Measurements from ENCODE around the gene SLC25A48. TPM values are rescaled to one million over a fixed set of nuclear protein-coding genes. Genes with fewer than 3 reads are reported as not detected.
"Not testable (repeated sequence)": the region's sequence is repeated elsewhere in the genome, so short reads cannot be mapped to it uniquely, and the experiment has no call there.

Gene SLC25A48
- total RNA-seq, 2 donors from 2014 or later, result 0.76 TPM; not detected in 1

- DNase-seq, result no peak
- intact Hi-C loops (cut with DNase I), result loop anchor here in 1 of 2 donors (2.0 to 5.0 kb wide), 2 partner anchors 91 to 267 kb away; no protein-coding TSS in a partner anchor
These were observed 6.3 kb upstream of the SLC25A48 start for GRCh38 chr5:135827965-135828781.

GRCh38 chr5:135828782-135829127 lies 5.7 kb upstream of the SLC25A48 start:
- no peak for ATAC-seq
- intact Hi-C loops (cut with DNase I), result loop anchor here in 1 of 2 donors (2.0 to 5.0 kb wide), 2 partner anchors 91 to 268 kb away; no protein-coding TSS in a partner anchor
- no peak for DNase-seq

More at GRCh38 chr5:135827965-135828781, 6.3 kb upstream of the SLC25A48 start:
- ATAC-seq, result no peak

DNA sequence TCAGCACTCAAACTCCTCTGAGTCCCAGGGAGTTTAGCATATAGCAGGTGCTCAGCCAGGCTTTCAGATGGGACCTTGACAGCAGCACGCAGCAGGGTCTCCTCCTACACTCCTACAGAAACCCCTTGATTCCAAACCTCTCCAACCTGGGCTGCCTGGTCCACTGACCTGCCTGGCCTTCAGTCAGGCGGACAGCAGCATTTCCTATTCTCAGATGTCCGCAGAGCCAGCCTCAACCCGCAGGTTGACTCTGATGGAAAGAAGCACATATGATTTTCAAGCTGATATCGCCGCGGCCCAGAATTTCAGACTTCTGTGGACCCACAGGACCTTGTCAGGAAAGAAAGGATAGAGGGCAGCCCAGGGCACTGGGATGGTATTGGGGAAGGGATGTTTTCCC lies 5.3 kb upstream of the SLC25A48 start:
- intact Hi-C loops (cut with DNase I), result loop anchor here in 1 of 2 donors (2.0 to 5.0 kb wide), 2 partner anchors 92 to 268 kb away; no protein-coding TSS in a partner anchor
- DNase-seq, result no peak
- ATAC-seq, result no peak

DNA sequence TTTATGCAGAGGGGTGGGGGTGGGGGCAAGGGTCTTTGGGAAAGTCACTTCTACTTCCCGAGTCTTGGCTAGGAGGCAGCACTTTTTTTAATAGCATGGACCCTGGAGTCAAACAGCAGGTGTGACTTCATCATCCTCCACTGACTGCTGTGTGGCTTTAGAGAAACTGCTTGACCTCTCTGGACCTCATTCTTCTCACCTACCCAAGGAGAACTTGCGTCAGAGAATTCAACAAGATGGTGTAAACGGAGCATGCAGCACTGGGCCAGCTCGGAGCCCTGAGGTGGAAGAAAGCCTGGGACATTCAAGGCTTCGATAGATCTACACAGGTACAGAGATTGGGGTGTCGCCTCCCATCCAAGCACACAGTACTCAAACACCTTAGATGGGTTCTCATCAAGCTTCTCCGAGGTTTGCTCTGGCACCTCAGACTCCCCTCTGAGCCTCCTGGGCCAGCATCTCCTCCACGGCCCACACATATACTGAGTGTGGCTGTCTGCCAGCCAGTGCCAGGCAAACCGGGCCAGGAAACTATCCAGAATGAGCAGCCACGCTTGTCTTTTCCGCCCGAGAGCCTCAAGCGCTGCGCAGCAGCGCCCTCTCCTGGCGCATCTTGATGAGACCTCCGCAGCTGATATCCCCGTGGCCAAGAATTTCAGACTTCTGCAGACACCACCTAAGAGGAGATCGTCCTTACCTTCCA lies 4.6 kb upstream of the SLC25A48 start:
- peak; percentile 69 for DNase-seq
- peak; percentile 50 to 70 for ATAC-seq
- intact Hi-C loops (cut with DNase I), result loop anchor here (2.0 to 10.0 kb wide), 3 partner anchors 93 to 365 kb away; no protein-coding TSS in a partner anchor

DNA sequence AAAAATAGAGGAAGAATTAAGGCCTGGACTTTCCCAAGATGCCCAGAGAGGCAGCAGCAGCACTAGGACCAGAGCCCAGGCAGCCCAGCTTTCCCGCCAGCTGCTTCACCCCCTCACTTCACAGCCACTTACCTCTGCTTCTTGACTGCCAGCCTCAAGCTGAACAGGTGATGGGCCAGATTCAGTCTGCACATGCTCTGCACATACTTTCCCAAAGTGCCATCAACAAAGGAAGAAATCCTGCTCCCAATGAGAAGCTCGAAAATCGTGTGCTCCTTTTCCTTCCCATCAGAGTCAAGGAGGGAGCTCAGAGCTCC lies 4.1 kb upstream of the SLC25A48 start:
- intact Hi-C loops (cut with DNase I), result loop anchor here (2.0 to 10.0 kb wide), 2 partner anchors 270 to 366 kb away; no protein-coding TSS in a partner anchor
- no peak for ATAC-seq
- DNase-seq, result no peak

DNA sequence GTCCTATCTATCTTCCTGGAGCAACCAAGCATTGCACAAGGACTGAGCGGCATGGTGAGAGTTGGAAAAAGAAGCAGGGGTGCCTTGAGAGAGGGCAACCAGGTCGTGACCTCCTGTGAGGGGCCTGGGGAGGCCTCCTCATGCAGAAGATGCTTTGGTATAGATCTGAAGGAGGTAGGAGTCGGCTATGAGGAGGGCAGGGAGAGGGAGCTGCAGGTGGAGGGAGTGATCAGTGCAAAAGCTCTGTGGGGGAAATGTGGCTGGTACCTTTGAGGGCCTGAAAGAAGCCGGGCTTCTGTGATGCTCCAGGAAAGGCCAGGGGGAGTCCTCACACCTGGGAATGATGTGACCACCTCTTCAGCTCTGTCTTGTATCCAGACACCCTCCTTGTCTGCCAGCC lies 3.6 kb upstream of the SLC25A48 start:
- intact Hi-C loops (cut with DNase I), result loop anchor here (2.0 to 10.0 kb wide), 2 partner anchors 270 to 366 kb away; no protein-coding TSS in a partner anchor
- DNase-seq (no peak), ATAC-seq (no peak)

- ATAC-seq (no peak), DNase-seq (no peak)
- intact Hi-C loops (cut with DNase I), result loop anchor here (2.0 to 10.0 kb wide), 2 partner anchors 271 to 367 kb away; no protein-coding TSS in a partner anchor
These were observed 3.0 kb upstream of the SLC25A48 start for GRCh38 chr5:135831439-135831838.

- intact Hi-C loops (cut with DNase I), result loop anchor here (2.0 to 10.0 kb wide), 2 partner anchors 271 to 367 kb away; no protein-coding TSS in a partner anchor
- no peak for DNase-seq
- ATAC-seq, result no peak
These were observed 2.5 kb upstream of the SLC25A48 start for GRCh38 chr5:135831851-135832555.

DNA sequence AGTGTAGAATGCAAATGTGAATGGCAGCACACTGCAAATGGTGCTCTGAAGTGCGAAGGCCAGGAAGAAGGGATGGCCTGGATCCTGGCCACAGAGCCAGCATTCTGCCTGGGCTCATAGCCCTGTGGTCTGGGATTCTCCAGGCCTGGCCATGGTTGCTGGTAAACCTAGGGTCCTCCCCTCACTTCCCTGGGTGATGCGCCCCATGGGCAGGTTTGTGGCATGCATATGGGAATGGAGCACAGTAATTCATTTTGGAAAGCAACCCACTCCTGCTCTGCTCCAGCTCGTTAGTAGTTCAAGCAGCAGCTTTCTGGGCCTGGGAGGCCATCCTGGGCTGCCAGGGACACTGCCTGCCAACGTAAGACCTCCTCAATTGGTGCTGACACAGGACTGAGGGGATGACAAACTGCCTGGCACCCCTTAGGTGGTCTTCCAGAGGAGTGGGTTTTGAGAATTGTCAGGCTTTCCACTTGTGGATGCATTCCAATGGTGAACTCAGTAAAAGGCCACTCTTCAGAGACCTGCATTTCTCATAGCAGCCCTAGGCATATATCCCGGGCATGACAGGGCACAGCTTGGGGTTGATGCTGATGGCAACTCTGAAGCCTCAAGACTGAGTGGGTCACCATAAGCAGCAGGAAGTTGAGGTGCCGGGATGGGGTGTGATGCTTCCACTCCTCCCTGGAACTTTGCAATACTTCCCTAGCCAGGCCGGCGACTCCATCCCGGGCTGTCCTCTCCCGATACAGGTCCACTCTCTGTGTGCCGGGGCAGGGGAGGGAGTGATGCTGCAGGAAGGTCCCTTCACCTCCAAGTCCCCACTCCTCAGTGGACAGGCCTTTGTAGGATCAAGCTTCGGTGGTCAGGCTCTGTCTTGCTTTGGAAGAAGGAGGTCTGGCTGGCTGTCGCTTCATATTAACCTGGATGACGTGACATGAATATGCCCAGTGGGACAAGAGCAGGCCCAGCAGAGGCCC lies 1.2 kb upstream of the SLC25A48 start:
- ATAC-seq (no peak), DNase-seq (no peak)
- intact Hi-C loops (cut with DNase I), result loop anchor here in 1 of 2 donors (10.0 kb wide), 1 partner anchor 368 kb away; no protein-coding TSS in a partner anchor

GRCh38 chr5:135833961-135834638 lies 363 bp upstream of the SLC25A48 start:
- DNase-seq (no peak), ATAC-seq (peak in 1 of 2 donors; percentile 12)
- intact Hi-C loops (cut with DNase I), result loop anchor here in 1 of 2 donors (10.0 kb wide), 1 partner anchor 369 kb away; no protein-coding TSS in a partner anchor

DNA sequence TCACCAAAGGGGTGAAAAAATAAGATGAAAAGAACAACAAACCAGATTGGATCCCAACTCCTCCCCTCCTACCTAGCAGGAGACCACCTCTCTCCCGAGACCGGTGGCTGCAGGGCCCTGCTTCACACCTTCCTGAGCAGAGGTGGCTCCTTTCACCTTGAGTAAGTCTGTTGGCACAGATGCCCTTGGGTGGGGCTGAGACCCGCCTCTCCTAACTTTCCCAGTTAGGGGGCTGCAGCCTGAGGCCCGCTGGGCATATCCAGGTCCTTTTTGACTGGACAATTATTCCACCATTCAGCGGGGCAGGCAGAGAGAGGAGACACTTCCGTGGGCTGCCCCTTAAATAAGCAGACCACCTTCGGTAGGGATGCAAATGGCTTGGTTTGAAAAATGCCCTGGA lies 1.3 kb downstream of the SLC25A48 start:
- intact Hi-C loops (cut with DNase I), result loop anchor here in 1 of 2 donors (10.0 kb wide), 1 partner anchor 371 kb away; no protein-coding TSS in a partner anchor
- DNase-seq, result no peak
- ATAC-seq, result no peak

DNA sequence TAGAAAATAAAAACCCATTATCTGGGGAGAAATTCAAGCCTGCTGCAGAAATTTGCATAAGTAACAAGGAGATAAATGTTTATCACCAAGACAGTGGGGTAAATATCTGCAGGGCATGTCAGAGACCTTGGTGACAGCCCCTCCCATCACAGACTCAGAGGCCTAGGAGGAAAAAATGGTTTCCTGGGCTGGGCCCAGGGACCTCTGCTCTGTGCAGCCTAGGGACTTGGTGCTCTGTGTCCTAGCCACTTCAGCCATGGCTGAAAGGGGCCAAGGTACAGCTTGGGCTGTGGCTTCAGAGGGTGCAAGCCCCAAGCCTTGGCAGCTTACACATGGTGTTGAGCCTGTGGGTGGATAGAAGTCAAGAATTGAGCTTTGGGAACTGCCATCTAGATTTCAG lies 3.9 kb downstream of the SLC25A48 start:
- intact Hi-C loops (cut with DNase I), result loop anchor here in 1 of 2 donors (10.0 kb wide), 1 partner anchor 374 kb away; no protein-coding TSS in a partner anchor
- not testable (repeated sequence) for DNase-seq, ATAC-seq

GRCh38 chr5:135839566-135839965 lies 5.1 kb downstream of the SLC25A48 start:
- intact Hi-C loops (cut with DNase I), result loop anchor here in 1 of 2 donors (10.0 kb wide), 1 partner anchor 375 kb away; no protein-coding TSS in a partner anchor
- DNase-seq, result no peak

DNA sequence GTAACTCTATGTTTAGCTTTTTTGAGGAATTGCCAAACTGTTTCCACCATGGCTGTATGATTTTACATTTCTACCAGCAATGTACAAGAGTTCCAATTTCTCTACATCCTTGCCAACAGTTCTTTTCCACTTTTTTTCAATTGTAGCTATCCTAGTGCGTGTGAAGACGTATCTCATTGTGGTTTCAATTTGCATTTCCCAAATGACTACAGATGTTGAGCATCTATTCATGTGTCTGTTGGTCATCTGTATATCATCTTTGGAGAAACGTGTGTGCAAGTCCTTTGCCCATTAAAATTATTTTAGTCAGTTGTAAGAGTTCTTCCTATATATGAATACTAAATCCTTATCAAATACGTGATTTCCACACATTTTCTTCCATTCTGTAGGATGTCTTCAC lies 6.5 kb downstream of the SLC25A48 start:
- ATAC-seq, result no peak
- no peak for DNase-seq
- intact Hi-C loops (cut with DNase I), result no loop called here

More at GRCh38 chr5:135839566-135839965, 5.1 kb downstream of the SLC25A48 start:
- ATAC-seq, result no peak

GRCh38 chr5:135842737-135843136 lies 8.3 kb downstream of the SLC25A48 start:
- DNase-seq, result no peak
- intact Hi-C loops (cut with DNase I), result no loop called here
- no peak for ATAC-seq

DNA sequence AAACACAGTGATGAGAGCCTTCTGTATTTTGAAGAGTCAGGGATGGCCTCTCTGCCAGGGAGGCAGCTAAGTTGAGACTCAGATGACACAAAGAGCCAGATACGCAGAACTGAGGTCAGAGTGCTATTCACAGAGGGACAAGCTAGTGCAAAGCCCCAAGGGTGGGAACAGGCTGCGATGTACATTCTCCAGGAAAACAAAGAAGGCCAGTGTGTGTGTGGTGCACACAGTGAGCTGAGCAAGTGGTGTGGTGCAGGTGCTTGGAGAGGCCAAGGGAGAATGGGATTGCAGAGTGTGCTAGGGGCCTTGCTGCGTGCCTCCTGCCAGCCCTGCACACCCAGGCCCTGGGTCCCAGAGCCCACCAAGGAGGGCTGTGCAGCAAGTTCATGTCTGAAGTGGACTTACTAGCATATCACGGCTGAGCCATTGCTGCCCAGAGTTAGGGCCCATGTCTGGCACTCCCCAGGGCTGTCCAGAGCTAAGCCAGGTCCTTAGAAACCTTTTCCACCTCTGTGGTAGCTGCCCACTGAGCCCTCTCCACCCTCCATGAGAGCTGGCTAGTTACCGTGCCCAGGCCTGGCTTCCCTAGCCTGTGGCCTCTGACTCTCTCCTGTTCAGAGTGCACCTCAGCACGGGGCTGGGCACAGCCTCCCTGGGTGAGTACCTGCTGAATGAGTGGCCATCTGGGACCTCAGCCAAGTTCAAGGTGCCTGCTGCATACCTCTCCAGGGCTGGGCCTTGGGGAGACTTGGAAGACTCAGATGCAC lies 9.3 kb downstream of the SLC25A48 start:
- ATAC-seq (peak in 1 of 2 donors; percentile 14), DNase-seq (no peak)
- intact Hi-C loops (cut with DNase I), result no loop called here

Measured in left cardiac atrium (tissue), 4 donors.